ENCODE data around the gene HPS1.

DNA sequence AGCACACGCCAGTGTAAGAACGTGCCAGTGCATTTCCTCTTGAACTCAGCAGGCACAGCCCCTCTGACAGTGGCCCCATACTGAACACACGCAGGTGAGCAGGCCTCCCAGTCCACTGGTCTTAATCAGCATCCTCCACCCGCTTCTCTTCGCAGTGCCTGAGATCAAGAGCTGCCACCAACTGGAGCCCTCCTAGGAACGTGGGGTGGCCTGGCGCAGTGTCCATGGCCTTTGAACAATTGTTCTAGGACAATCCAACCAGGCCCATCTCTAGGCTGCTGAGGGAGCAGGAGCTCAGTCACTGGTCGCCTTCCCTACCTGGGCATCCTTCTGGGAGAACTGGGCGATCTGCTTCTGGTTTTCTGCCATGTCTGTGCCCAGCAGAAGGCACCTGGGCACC lies 47.0 kb downstream of the HPS1 start:
- TF ChIP-seq CTCF (IDR thresholded peaks at IDR 0.05; ENCODE audit: insufficient read depth, low read length, poor library complexity, severe bottlenecking): no peak
- no peak for TF ChIP-seq EZH2phosphoT487 (conservative IDR thresholded peaks at IDR 0.05; ENCODE audit: low read length)

Data from SU-DHL-6 (cell line).